Motor neuron (in vitro differentiated cells): ENCODE data around the gene CAP2. TPM values are rescaled to one million over a fixed set of nuclear protein-coding genes. Genes with fewer than 3 reads are reported as not detected.
A peak's percentile ranks its signal among the peaks of the same experiment; 100 is the strongest.
"Not testable (repeated sequence)": the region's sequence is repeated elsewhere in the genome, so short reads cannot be mapped to it uniquely, and the experiment has no call there.

Experiments
- ATAC-seq, 8 experiments: fragments of 200-7000 bp; cut with Tn5 transposase; replicated peaks in 6 of 8; 2 replicates each; pipeline ENCODE4 v1.8.0; 2021; ENCODE audit warnings: mild to moderate bottlenecking in 8 of 8, moderate library complexity in 8 of 8
- H3K27ac ChIP-seq, 2 donors: fragments of 250-450 bp; sonication (Bioruptor Pico); 2 replicates each; pipeline ENCODE4 v1.9.0; 2021; ENCODE audit warnings: antibody characterized with exemption in 2 of 2, mild to moderate bottlenecking in 2 of 2, moderate library complexity in 1 of 2
- H3K4me1 ChIP-seq, 2 donors: fragments of 250-450 bp; sonication (Bioruptor Pico); replicated peaks in 1 of 2; 2 replicates each; pipeline ENCODE4 v1.6.1; 2021; ENCODE audit warnings: antibody characterized with exemption in 2 of 2, mild to moderate bottlenecking in 2 of 2, moderate library complexity in 1 of 2
- H3K4me3 ChIP-seq, 5 donors: fragments of 250-450 bp; sonication (Bioruptor Pico); 2 replicates each; pipeline ENCODE4 v1.9.0; 2021; ENCODE audit warnings: antibody characterized with exemption in 5 of 5, mild to moderate bottlenecking in 5 of 5, moderate library complexity in 4 of 5
- WGBS, 10 experiments: fragments of 450-650 bp; shearing (Covaris generic); methylation state at CpG; one replicate each; pipeline ENCODE4 v1.0.0; 2022; 5-methylcytosine and 5-hydroxymethylcytosine counted together
- in situ Hi-C, 9 experiments: fragments of 400-800 bp; cut with MboI; loops; one replicate each; pipeline ENCODE4 v1.15.0; 2021; ENCODE audit warnings: low sequenced_read_pairs in 9 of 9, low pct_unique_long_range_greater_than_20kb in 2 of 9; ENCODE audit not compliant: unreplicated experiment in 9 of 9
- total RNA-seq, 8 experiments: library from RNA; unstranded; fragments of 300-600 nt; gene quantifications; 2 replicates each; pipeline versions ENCODE4 v1.2.3 to v1.2.4, GENCODE V29; 2022

Gene CAP2
- total RNA-seq, 8 experiments from 2014 or later = 0.15 to 21.8 (median 10.7) TPM

GRCh38 chr6:17586623-17587022 is 193.2 kb downstream of the CAP2 start:
- 76 to 100% (median 94%) methylated on average over 2 to 12 of the region's 13 CpGs for WGBS, 10 experiments
- H3K4me1 ChIP-seq, H3K27ac ChIP-seq, H3K4me3 ChIP-seq, ATAC-seq: not testable (repeated sequence)
- in situ Hi-C loops = loop anchor here in 7 of 9 experiments (10.0 to 25.0 kb wide), 2 partner anchors 424 to 432 kb away; no protein-coding TSS in a partner anchor

- in situ Hi-C loops = loop anchor here in 7 of 9 experiments (10.0 to 25.0 kb wide), 2 partner anchors 426 to 433 kb away; no protein-coding TSS in a partner anchor
- Histone ChIP-seq H3K4me3 (no peak overlapping the region), H3K27ac (no peak overlapping the region), H3K4me1 (no peaks in the 10 kb centered on the region)
- no peak for ATAC-seq
- WGBS, 10 experiments = 83 to 94% (median 88%) methylated on average over 2 to 6 of the region's 6 CpGs; no CpG with 5 or more reads in 1 of the 10 experiments
These were observed 194.6 kb downstream of the CAP2 start for GRCh38 chr6:17588011-17588410.

GRCh38 chr6:17589406-17590096 is 196.2 kb downstream of the CAP2 start:
- H3K4me3 ChIP-seq = no peak overlapping the region
- in situ Hi-C loops = loop anchor here (10.0 to 25.0 kb wide), 3 partner anchors 215 to 435 kb away; no protein-coding TSS in a partner anchor
- no peak overlapping the region for H3K27ac ChIP-seq
- 0 to 90% (median 60%) methylated on average over 1 to 5 of the region's 5 CpGs; no CpG with 5 or more reads in 4 of the 10 experiments for WGBS, 10 experiments
- H3K4me1 ChIP-seq = no peaks in the 10 kb centered on the region
- peak; percentile 45 to 98 (median 77) for ATAC-seq

- no peak for ATAC-seq
- Histone ChIP-seq H3K4me3 (no peak overlapping the region), H3K27ac (no peak overlapping the region), H3K4me1 (no peaks in the 10 kb centered on the region)
- in situ Hi-C loops = loop anchor here in 8 of 9 experiments (10.0 to 25.0 kb wide), 3 partner anchors 214 to 436 kb away; no protein-coding TSS in a partner anchor
- WGBS, 10 experiments = 60 to 100% (median 100%) methylated on average over 1 of the region's 1 CpG; no CpG with 5 or more reads in 4 of the 10 experiments
These were observed 197.9 kb downstream of the CAP2 start for GRCh38 chr6:17591287-17591686.

- Histone ChIP-seq H3K4me1 (no peaks in the 10 kb centered on the region), H3K27ac (no peak overlapping the region), H3K4me3 (no peak overlapping the region)
- in situ Hi-C loops = loop anchor here in 8 of 9 experiments (10.0 to 25.0 kb wide), 3 partner anchors 212 to 438 kb away; no protein-coding TSS in a partner anchor
- ATAC-seq = no peak
These were observed 199.9 kb downstream of the CAP2 start for GRCh38 chr6:17593246-17593645.

- no peak overlapping the region for H3K27ac ChIP-seq
- in situ Hi-C loops = loop anchor here in 8 of 9 experiments (10.0 to 25.0 kb wide), 3 partner anchors 209 to 441 kb away; no protein-coding TSS in a partner anchor
These were observed 202.7 kb downstream of the CAP2 start for GRCh38 chr6:17596085-17596484.

GRCh38 chr6:17599877-17600526 is 206.6 kb downstream of the CAP2 start, which contains the start of gene FAM8A1:
Gene FAM8A1, plus strand, starts transcription at chr6:17600302. Its CDS starts 108 bp downstream, at chr6:17600410.
- WGBS, 10 experiments = 0 to 83% (median 41%) methylated on average over 1 to 9 of the region's 42 CpGs; no CpG with 5 or more reads in 2 of the 10 experiments
- in situ Hi-C loops = loop anchor here in 8 of 9 experiments (10.0 to 25.0 kb wide), 3 partner anchors 205 to 445 kb away; no protein-coding TSS in a partner anchor
- Histone ChIP-seq H3K4me1 (peaks cover 3 to 14% of the 10 kb centered on the region in 2 donors), H3K27ac (peak within 1 kb of the TSS; percentile 95 to 96), H3K4me3 (peak within 1 kb of the TSS; percentile 66 to 93 (median 89))
- ATAC-seq = peak; percentile 89 to 96 (median 94)

More at GRCh38 chr6:17596085-17596484, 202.7 kb downstream of the CAP2 start:
- Histone ChIP-seq H3K4me1 (peaks cover 0 to 2% of the 10 kb centered on the region in 2 donors), H3K4me3 (no peak overlapping the region)
- no peak for ATAC-seq
- WGBS, 10 experiments = 79 to 100% (median 90%) methylated on average over 1 to 3 of the region's 3 CpGs

- peak; percentile 51 to 71 (median 59) for ATAC-seq
- Histone ChIP-seq H3K4me3 (peak overlapping the region; percentile 66 to 93 (median 89)), H3K27ac (peak overlapping the region; percentile 95 to 96), H3K4me1 (peaks cover 3 to 14% of the 10 kb centered on the region in 2 donors)
- in situ Hi-C loops = no loop called here
- WGBS, 10 experiments = 0% methylated on average over 1 to 5 of the region's 77 CpGs; no CpG with 5 or more reads in 4 of the 10 experiments
These were observed 207.4 kb downstream of the CAP2 start for GRCh38 chr6:17600527-17601385.

- no peak for ATAC-seq
- peak overlapping the region; percentile 95 to 96 for H3K27ac ChIP-seq
- H3K4me1 ChIP-seq = peaks cover 3 to 14% of the 10 kb centered on the region in 2 donors
- peak overlapping the region; percentile 66 to 93 (median 89) for H3K4me3 ChIP-seq
- in situ Hi-C loops = no loop called here
- WGBS, 10 experiments = 0 to 19% (median 3%) methylated on average over 1 to 5 of the region's 5 CpGs; no CpG with 5 or more reads in 2 of the 10 experiments
These were observed 207.9 kb downstream of the CAP2 start for GRCh38 chr6:17601386-17601703.

GRCh38 chr6:17602888-17603287 is 209.5 kb downstream of the CAP2 start:
- Histone ChIP-seq H3K4me1 (peaks cover 3 to 14% of the 10 kb centered on the region in 2 donors), H3K4me3 (no peak overlapping the region), H3K27ac (no peak overlapping the region)
- ATAC-seq = no peak
- in situ Hi-C loops = no loop called here
- WGBS, 10 experiments = 14 to 100% (median 43%) methylated on average over 1 of the region's 1 CpG; no CpG with 5 or more reads in 6 of the 10 experiments

- 60 to 96% (median 83%) methylated on average over 1 to 4 of the region's 4 CpGs; no CpG with 5 or more reads in 3 of the 10 experiments for WGBS, 10 experiments
- Histone ChIP-seq H3K27ac (no peak overlapping the region), H3K4me1 (peaks cover 3 to 11% of the 10 kb centered on the region in 2 donors), H3K4me3 (no peak overlapping the region)
- in situ Hi-C loops = no loop called here
- ATAC-seq = no peak
These were observed 213.2 kb downstream of the CAP2 start for GRCh38 chr6:17606606-17607005.
